GM21576 (cell line): ENCODE results near the gene PPP1R14C.

Experiments used
- ATAC-seq: cut with Tn5 transposase; IDR thresholded peaks from one replicate; pipeline ENCODE4 v1.9.1; 2021; ENCODE audit warnings: mild to moderate bottlenecking, moderate library complexity; ENCODE audit not compliant: unreplicated experiment

PPP1R14C gene, protein sequence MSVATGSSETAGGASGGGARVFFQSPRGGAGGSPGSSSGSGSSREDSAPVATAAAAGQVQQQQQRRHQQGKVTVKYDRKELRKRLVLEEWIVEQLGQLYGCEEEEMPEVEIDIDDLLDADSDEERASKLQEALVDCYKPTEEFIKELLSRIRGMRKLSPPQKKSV

GRCh38 chr6:150142670-150143515, at the start of gene PPP1R14C:
TSS of gene PPP1R14C (plus strand) at chr6:150143044. CDS start at chr6:150143193, 149 bp downstream.
- ATAC-seq = no peak

DNA sequence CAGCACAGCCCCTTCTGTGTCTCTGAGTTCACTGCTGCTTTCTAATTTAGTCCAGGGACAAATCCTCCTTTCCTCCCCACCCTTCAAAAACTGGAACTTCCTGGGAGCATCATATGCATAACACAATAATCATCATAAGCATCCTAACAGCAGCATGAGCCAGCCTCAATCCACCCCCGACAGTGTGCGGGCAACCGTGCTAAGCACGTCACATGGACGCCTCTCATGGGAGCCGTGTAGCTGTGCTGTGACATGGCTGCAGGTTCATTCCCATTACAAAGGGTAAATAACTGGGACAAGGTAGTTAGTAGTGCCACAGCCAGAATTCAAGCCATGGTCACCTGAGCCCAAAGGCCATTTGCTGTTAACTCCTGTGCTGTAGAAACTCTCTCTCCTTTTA, 49.4 kb upstream of the PPP1R14C start:
- ATAC-seq = no peak

GRCh38 chr6:150098155-150098554, 44.7 kb upstream of the PPP1R14C start:
- no peak for ATAC-seq

DNA sequence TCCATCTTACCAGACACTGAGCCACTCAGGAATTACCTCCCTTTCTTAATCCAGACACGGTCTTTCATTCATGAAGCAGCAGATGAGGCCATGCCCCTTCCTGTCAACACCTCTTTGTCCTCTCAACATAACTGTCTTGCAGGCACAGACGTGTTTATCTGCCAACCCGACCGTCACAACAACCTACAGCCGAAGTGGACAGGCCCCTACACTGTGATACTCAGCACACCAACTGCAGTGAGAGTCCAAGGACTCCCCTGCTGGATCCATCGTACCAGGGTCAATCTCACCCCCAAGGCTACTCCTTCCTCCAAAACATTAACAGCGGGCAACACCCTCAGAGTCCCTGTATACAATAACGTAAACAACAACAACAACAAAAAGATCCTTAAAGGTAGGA, 43.3 kb upstream of the PPP1R14C start:
- ATAC-seq = no peak

- no peak for ATAC-seq
These were observed 42.9 kb upstream of the PPP1R14C start for GRCh38 chr6:150099953-150100352.

DNA sequence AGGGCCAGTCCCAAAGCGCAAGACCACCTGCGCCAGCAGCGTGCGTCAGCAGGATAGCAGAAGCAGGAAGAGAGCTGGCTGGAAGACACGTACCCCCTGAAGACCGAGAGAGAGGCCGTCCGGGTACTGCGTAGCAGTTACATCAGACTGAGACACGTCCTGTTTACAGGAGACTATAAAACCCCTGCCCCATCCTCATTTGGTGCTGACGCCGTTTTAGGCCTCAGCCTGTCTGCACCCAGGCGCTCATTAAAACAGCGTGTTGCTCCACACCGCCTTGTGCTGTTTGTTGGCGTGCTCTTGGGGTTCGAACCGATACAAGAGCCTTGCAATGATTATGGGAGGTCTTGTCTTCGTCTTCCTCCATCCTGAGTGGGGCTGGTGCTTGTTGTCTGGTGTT, 42.1 kb upstream of the PPP1R14C start:
- ATAC-seq = no peak

DNA sequence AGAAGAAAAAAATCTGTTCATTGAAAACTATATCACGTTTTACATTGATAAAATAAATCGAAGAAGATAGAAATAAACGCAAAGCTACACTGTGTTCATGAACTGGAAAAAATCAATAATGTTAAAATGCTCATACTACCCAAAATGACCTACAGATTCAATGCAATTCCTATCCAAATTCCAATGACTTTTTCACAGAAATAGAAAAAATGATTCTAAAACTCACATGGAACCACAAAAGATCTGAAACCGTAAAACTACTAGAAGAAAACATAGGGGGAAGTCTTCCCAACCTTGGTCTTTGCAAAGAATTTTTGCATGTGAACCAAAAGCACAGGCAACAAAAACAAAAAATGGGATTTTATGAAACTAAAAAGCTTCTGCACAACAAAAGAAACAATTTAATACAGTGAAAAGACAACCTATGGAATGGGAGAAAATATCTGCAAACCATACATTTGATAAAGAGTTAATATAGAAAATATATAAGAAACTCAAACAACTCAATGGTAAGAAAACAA, 40.0 kb upstream of the PPP1R14C start:
- no peak for ATAC-seq

- no peak for ATAC-seq
These were observed 30.6 kb upstream of the PPP1R14C start for GRCh38 chr6:150112233-150112632.

GRCh38 chr6:150115769-150116168, 27.1 kb upstream of the PPP1R14C start:
- no peak for ATAC-seq

DNA sequence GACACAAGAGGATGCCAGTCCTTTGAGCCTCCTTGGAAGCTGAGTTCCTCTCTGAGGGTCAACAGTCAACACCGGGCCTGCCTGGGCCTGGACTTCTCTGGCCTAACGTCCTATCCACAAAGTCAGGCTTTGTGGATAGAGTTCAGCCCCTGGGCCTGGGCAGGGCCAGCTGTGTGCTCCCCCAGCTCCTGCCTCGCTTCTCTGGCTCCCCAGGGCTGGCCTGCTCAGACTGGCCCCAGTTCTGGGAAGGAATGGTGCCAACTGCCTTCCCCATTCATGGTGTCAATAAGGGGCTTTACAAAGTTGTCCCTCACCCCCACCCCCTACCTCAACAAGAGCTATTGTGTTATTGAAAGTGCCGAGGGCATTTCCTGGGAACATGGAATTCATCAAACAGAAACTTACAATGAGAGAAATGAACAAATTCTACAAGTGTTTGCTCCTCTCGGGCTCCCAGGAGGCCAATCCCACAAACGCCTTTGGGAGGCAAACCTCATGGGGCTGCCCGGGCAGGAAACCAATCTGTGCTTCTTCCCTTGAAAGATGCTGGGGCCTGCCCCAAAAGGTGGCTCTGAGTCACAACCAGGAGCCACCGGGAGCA, 26.5 kb upstream of the PPP1R14C start:
- no peak for ATAC-seq

GRCh38 chr6:150118203-150118602, 24.6 kb upstream of the PPP1R14C start:
- ATAC-seq = no peak

GRCh38 chr6:150118627-150119026, 24.2 kb upstream of the PPP1R14C start:
- ATAC-seq = no peak

DNA sequence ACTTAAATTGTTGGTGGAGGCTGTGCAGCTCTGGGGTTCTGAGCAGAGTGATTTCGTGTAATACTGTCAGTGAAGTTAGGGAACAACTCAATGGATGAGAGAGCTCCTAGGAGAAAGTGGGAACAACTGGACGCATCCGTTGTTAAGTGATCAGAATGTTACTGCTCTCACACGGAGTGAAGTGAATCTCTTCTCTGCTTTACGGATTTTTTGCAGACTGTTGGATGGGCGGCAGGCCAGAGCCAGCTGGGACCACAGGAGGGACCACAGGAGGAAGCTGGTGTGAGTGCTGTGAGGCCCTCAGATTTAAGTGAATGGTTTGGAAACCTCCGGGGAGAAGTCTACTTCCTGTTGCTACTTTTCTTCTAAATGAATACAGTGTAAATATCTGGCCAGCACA, 23.7 kb upstream of the PPP1R14C start:
- no peak for ATAC-seq

DNA sequence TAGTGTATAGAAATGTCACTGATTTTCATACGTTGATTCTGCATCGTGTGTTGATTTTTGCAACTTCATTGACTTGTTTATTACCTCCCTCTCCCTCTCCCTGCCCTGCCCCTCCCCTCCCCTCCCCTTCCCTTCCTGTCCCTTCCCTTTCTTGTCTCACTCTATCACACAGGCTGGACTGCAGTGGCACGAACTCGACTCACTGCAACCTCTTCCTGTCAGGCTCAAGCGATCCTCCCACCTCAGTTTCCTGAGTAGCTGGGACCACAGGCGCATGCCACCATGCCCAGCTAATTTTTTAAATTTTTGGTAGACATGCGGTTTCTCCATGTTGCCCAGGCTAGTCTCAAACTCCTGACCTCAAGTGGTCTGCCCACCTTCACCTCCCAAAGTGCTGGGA, 19.2 kb upstream of the PPP1R14C start:
- ATAC-seq = no peak

- ATAC-seq = no peak
These were observed 18.6 kb upstream of the PPP1R14C start for GRCh38 chr6:150124235-150124634.

DNA sequence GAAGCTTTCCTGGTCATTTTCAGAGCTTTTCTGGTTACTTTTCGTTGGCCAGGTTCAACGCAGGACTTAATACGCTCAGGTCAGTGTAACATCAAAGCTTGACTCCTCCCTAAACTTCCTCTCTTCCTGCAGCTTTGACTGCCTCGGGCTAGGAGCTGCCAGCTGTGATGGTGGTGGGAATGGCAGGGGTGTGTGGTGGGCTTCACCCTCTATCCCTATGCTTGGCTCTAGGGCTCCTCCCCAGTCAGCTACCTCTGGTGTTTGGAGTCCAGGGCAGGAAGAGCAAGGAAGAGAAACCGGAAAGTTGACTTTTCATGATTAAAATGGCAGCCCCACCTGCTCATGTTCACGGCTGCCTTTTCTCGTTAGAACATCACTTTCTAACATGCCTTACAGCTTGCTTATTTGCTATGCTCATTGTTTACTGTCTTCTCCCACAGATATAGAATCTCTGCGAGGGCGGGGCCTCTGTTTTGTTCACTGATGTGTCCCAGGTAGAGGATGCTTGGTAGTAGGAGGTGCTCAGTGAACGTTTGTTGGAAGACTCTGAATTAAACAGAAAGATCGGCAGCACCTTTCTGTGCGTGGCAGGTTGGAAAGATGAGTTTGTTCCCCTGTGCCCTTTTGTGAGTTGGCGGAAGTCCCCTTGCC, 16.1 kb upstream of the PPP1R14C start:
- ATAC-seq = no peak

GRCh38 chr6:150128425-150128824, 14.4 kb upstream of the PPP1R14C start:
- ATAC-seq = no peak

GRCh38 chr6:150129616-150130505, 13.0 kb upstream of the PPP1R14C start:
- ATAC-seq = no peak

- ATAC-seq = no peak
These were observed 9.2 kb upstream of the PPP1R14C start for GRCh38 chr6:150133686-150134085.

- ATAC-seq = no peak
These were observed 8.4 kb upstream of the PPP1R14C start for GRCh38 chr6:150134280-150134920.
